LNCAP (cell line): ENCODE results near the gene IMMT.

ENCODE experiments used
- CTCF ChIP-seq: fragments of 450-650 bp; IDR thresholded peaks from 2 replicates; pipeline ENCODE4 v1.5.1; 2017; ENCODE audit warnings: mild to moderate bottlenecking

Gene IMMT

GRCh38 chr2:86203614-86204013, 8.4 kb upstream of the IMMT start:
- no peak for TF ChIP-seq CTCF

GRCh38 chr2:86202702-86203101, 7.4 kb upstream of the IMMT start:
- no peak for TF ChIP-seq CTCF

GRCh38 chr2:86202336-86202692, 7.1 kb upstream of the IMMT start:
- no peak for TF ChIP-seq CTCF

- TF ChIP-seq CTCF, result no peak
Measured at GRCh38 chr2:86201671-86202335, 6.5 kb upstream of the IMMT start.

GRCh38 chr2:86199834-86200177, 4.5 kb upstream of the IMMT start:
- TF ChIP-seq CTCF, result no peak

GRCh38 chr2:86195808-86196387, 636 bp upstream of the IMMT start:
- TF ChIP-seq CTCF, result no peak

GRCh38 chr2:86194751-86195054, 559 bp downstream of the IMMT start:
- TF ChIP-seq CTCF, result no peak
